ENCODE data around the gene HGF. TPM values are rescaled to one million over a fixed set of nuclear protein-coding genes. Genes with fewer than 3 reads are reported as not detected.

HGF gene
- total RNA-seq, 2 donors from 2014 or later = 12.6 to 35.7 TPM

- Histone ChIP-seq H3K36me3 (no peaks in the 10 kb centered on the region), H3K4me1 (ENCODE audit: control insufficient read depth in 1 of 2, low read depth in 2 of 2) (peaks cover 0 to 16% of the 10 kb centered on the region in 2 donors), H3K9me3 (no peaks in the 10 kb centered on the region), H3K27me3 (replicated peaks; ENCODE audit: insufficient read depth) (no peaks in the 10 kb centered on the region), H3K4me3 (no peak overlapping the region), H3K27ac (no peak overlapping the region)
- ATAC-seq (ENCODE audit: insufficient number of reproducible peaks, low FRiP score, low read depth) (no peak), DNase-seq (ENCODE audit: low spot score) (no peak)
- TF ChIP-seq CTCF (IDR thresholded peaks at IDR 0.05) = no peak
Measured at GRCh38 chr7:81693894-81694293, 76.0 kb downstream of the HGF start.

GRCh38 chr7:81693080-81693479 lies 76.8 kb downstream of the HGF start:
- H3K27ac ChIP-seq = no peak overlapping the region
- DNase-seq (ENCODE audit: low spot score) (no peak), ATAC-seq (ENCODE audit: insufficient number of reproducible peaks, low FRiP score, low read depth) (no peak)
- H3K4me1 ChIP-seq (ENCODE audit: control insufficient read depth in 1 of 2, low read depth in 2 of 2) = peaks cover 0 to 16% of the 10 kb centered on the region in 2 donors
- no peak for TF ChIP-seq CTCF (IDR thresholded peaks at IDR 0.05)
- H3K4me3 ChIP-seq = no peak overlapping the region
- H3K36me3 ChIP-seq = no peaks in the 10 kb centered on the region
- H3K9me3 ChIP-seq = no peaks in the 10 kb centered on the region
- H3K27me3 ChIP-seq (replicated peaks; ENCODE audit: insufficient read depth) = no peaks in the 10 kb centered on the region

GRCh38 chr7:81692146-81692905 lies 77.5 kb downstream of the HGF start:
- Histone ChIP-seq H3K4me1 (ENCODE audit: control insufficient read depth in 1 of 2, low read depth in 2 of 2) (peaks cover 6 to 16% of the 10 kb centered on the region in 2 donors), H3K4me3 (no peak overlapping the region), H3K27ac (no peak overlapping the region), H3K36me3 (no peaks in the 10 kb centered on the region), H3K9me3 (no peaks in the 10 kb centered on the region), H3K27me3 (replicated peaks; ENCODE audit: insufficient read depth) (no peaks in the 10 kb centered on the region)
- TF ChIP-seq CTCF (IDR thresholded peaks at IDR 0.05) = no peak
- no peak for ATAC-seq (ENCODE audit: insufficient number of reproducible peaks, low FRiP score, low read depth)
- DNase-seq (ENCODE audit: low spot score) = no peak

- ATAC-seq (ENCODE audit: insufficient number of reproducible peaks, low FRiP score, low read depth) = no peak
- Histone ChIP-seq H3K27me3 (replicated peaks; ENCODE audit: insufficient read depth) (no peaks in the 10 kb centered on the region), H3K4me1 (ENCODE audit: control insufficient read depth in 1 of 2, low read depth in 2 of 2) (peaks cover 6 to 16% of the 10 kb centered on the region in 2 donors), H3K9me3 (no peaks in the 10 kb centered on the region), H3K4me3 (no peak overlapping the region), H3K36me3 (no peaks in the 10 kb centered on the region), H3K27ac (no peak overlapping the region)
- TF ChIP-seq CTCF (IDR thresholded peaks at IDR 0.05) = no peak
- no peak for DNase-seq (ENCODE audit: low spot score)
Measured at GRCh38 chr7:81691199-81691821, 78.5 kb downstream of the HGF start.

GRCh38 chr7:81690688-81691087 lies 79.2 kb downstream of the HGF start:
- no peak for TF ChIP-seq CTCF (IDR thresholded peaks at IDR 0.05)
- Histone ChIP-seq H3K27me3 (replicated peaks; ENCODE audit: insufficient read depth) (no peaks in the 10 kb centered on the region), H3K36me3 (no peaks in the 10 kb centered on the region), H3K9me3 (no peaks in the 10 kb centered on the region), H3K4me1 (ENCODE audit: control insufficient read depth in 1 of 2, low read depth in 2 of 2) (peaks cover 6 to 16% of the 10 kb centered on the region in 2 donors), H3K27ac (no peak overlapping the region), H3K4me3 (no peak overlapping the region)
- no peak for DNase-seq (ENCODE audit: low spot score)
- no peak for ATAC-seq (ENCODE audit: insufficient number of reproducible peaks, low FRiP score, low read depth)
